Endothelial cell of hepatic sinusoid (primary cell): ENCODE data around the gene PKDCC.

ENCODE experiments used
- in situ Hi-C: cut with HindIII; loops from 2 replicates; pipeline ENCODE4 v1.10.0; 2017; ENCODE audit warnings: low sequenced_read_pairs

PKDCC gene

GRCh38 chr2:42047488-42048298, at the start of gene PKDCC:
TSS of gene PKDCC (plus strand) at chr2:42048021. CDS start at chr2:42048200, 179 bp downstream.
- in situ Hi-C loops, result no loop called here

- in situ Hi-C loops, result no loop called here
These were observed 49.4 kb upstream of the PKDCC start for GRCh38 chr2:41998186-41999127.

GRCh38 chr2:41999128-41999480, 48.7 kb upstream of the PKDCC start:
- in situ Hi-C loops, result no loop called here

- in situ Hi-C loops, result no loop called here
These were observed 48.1 kb upstream of the PKDCC start for GRCh38 chr2:41999592-42000281.

GRCh38 chr2:42001711-42002201, 46.1 kb upstream of the PKDCC start:
- in situ Hi-C loops, result no loop called here

GRCh38 chr2:42007551-42007950, 40.3 kb upstream of the PKDCC start:
- in situ Hi-C loops, result no loop called here

GRCh38 chr2:42008241-42008921, 39.4 kb upstream of the PKDCC start:
- in situ Hi-C loops, result no loop called here

- in situ Hi-C loops, result no loop called here
These were observed 37.9 kb upstream of the PKDCC start for GRCh38 chr2:42009657-42010580.

- in situ Hi-C loops, result no loop called here
These were observed 37.0 kb upstream of the PKDCC start for GRCh38 chr2:42010743-42011298.

GRCh38 chr2:42012137-42012536, 35.7 kb upstream of the PKDCC start:
- in situ Hi-C loops, result no loop called here

- in situ Hi-C loops, result no loop called here
These were observed 35.2 kb upstream of the PKDCC start for GRCh38 chr2:42012651-42013050.

GRCh38 chr2:42013409-42013808, 34.4 kb upstream of the PKDCC start:
- in situ Hi-C loops, result no loop called here

GRCh38 chr2:42021464-42021863, 26.4 kb upstream of the PKDCC start:
- in situ Hi-C loops, result loop anchor here (5.0 kb wide), 2 partner anchors 34 to 66 kb away; no protein-coding TSS in a partner anchor

GRCh38 chr2:42025151-42025582, 22.7 kb upstream of the PKDCC start:
- in situ Hi-C loops, result no loop called here

GRCh38 chr2:42026272-42026671, 21.5 kb upstream of the PKDCC start:
- in situ Hi-C loops, result no loop called here

- in situ Hi-C loops, result no loop called here
These were observed 19.2 kb upstream of the PKDCC start for GRCh38 chr2:42028571-42029148.

GRCh38 chr2:42029171-42029570, 18.6 kb upstream of the PKDCC start:
- in situ Hi-C loops, result no loop called here

- in situ Hi-C loops, result no loop called here
These were observed 18.1 kb upstream of the PKDCC start for GRCh38 chr2:42029639-42030199.
